Hepatocyte (in vitro differentiated cells): ENCODE data around the gene MAGOH.

Experiments
- EZH2 ChIP-seq: fragments of 200-600 bp; sonication (generic); IDR thresholded peaks from 2 replicates; pipeline ENCODE4 v1.6.1; 2016; ENCODE audit warnings: antibody characterized with exemption, mild to moderate bottlenecking, borderline replicate concordance
- EZH2phosphoT487 ChIP-seq: fragments of 200-600 bp; sonication (generic); IDR thresholded peaks from one replicate; pipeline ENCODE4 v1.6.1; 2018; ENCODE audit warnings: antibody characterized with exemption, mild to moderate bottlenecking, low read depth, moderate library complexity; ENCODE audit not compliant: unreplicated experiment, severe bottlenecking
- TF ChIP-seq, protein P1 (sequence below): fragments of 200-600 bp; sonication (generic); IDR thresholded peaks from 2 replicates; pipeline ENCODE4 v1.5.1; 2016; ENCODE audit warnings: antibody characterized with exemption, mild to moderate bottlenecking; ENCODE audit not compliant: poor library complexity

DNA sequence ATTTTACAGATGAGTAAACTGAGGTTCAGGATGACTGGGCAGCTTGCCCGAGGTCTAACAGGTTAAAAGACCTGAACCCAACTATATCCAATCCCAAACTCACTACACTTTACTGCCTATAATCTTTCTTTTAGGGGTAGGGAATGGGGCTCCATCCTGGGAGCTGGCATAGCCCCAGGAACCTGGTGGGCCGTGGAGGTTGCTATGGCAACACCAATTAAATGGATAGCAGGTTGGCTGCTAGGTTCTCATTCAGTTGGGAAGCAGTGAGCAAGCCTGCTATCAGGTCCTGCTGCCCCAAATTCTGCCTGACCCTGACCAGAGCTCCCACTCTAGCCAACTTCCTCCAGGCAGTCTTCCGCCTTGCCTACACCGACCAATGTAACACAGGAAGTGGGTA is 48.6 kb upstream of the MAGOH start:
- TF ChIP-seq, protein P1, sequence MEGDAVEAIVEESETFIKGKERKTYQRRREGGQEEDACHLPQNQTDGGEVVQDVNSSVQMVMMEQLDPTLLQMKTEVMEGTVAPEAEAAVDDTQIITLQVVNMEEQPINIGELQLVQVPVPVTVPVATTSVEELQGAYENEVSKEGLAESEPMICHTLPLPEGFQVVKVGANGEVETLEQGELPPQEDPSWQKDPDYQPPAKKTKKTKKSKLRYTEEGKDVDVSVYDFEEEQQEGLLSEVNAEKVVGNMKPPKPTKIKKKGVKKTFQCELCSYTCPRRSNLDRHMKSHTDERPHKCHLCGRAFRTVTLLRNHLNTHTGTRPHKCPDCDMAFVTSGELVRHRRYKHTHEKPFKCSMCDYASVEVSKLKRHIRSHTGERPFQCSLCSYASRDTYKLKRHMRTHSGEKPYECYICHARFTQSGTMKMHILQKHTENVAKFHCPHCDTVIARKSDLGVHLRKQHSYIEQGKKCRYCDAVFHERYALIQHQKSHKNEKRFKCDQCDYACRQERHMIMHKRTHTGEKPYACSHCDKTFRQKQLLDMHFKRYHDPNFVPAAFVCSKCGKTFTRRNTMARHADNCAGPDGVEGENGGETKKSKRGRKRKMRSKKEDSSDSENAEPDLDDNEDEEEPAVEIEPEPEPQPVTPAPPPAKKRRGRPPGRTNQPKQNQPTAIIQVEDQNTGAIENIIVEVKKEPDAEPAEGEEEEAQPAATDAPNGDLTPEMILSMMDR, result no peak
- TF ChIP-seq EZH2phosphoT487, result no peak
- TF ChIP-seq EZH2, result no peak
